GM21717 (cell line): Measurements from ENCODE around the gene MID2.
"Not testable (repeated sequence)": the region's sequence is repeated elsewhere in the genome, so short reads cannot be mapped to it uniquely, and the experiment has no call there.

Experiments used
- ATAC-seq: cut with Tn5 transposase; IDR thresholded peaks from one replicate; pipeline ENCODE4 v1.9.1; 2021; ENCODE audit warnings: mild to moderate bottlenecking, moderate library complexity; ENCODE audit not compliant: unreplicated experiment

Gene MID2

GRCh38 chrX:107935664-107936433 lies 110.2 kb downstream of the MID2 start:
- no peak for ATAC-seq

- no peak for ATAC-seq
Measured at GRCh38 chrX:107936434-107936730, 110.7 kb downstream of the MID2 start.

DNA sequence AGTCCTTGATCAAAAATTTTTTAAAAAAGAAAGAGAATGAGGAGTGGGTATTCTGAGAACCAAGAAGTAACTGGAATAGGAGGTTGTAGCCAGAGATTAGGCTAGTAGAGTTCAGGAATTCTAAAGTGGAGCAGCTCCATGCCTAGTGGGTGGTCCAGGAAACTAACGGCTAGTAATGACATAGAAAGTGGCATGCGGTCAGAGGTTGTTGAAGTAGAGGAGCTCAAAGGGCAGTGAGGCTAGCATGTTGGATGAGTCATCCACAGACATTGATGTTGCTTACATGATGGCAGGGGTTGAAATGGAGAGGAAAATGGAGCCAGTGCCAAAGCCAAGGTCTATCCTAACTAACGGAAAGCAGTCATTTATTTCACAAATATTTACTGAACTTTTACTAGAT lies 114.4 kb downstream of the MID2 start:
- ATAC-seq = no peak

DNA sequence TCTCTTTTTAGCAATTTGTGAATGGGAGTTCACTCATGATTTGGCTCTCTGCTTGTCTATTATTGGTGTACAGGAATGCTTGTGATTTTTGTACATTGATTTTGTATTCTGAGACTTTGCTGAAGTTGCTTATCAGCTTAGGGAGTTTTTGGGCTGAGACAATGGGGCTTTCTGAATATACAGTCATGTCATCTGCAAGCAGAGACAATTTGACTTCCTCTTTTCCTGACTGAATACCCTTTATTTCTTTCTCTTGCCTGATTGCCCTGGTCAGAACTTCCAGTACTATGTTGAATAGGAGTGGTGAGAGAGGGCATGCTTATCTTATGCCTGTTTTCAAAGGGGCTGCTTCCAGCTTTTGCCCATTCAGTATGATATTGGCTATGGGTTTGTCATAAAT lies 129.7 kb downstream of the MID2 start:
- not testable (repeated sequence) for ATAC-seq

GRCh38 chrX:107968623-107969022 lies 143.0 kb downstream of the MID2 start:
- no peak for ATAC-seq

GRCh38 chrX:107970073-107970472 lies 144.4 kb downstream of the MID2 start:
- no peak for ATAC-seq

GRCh38 chrX:107971636-107972035 lies 146.0 kb downstream of the MID2 start:
- no peak for ATAC-seq
